Pancreas (tissue), 10 donors: ENCODE measurements around the gene C1orf115. TPM values are rescaled to one million over a fixed set of nuclear protein-coding genes. Genes with fewer than 3 reads are reported as not detected.

Experiments
- ATAC-seq, 4 donors: fragments of 200-7000 bp; cut with Tn5 transposase; one replicate each; pipeline versions ENCODE4 v1.8.0 to v1.9.1; 2020; ENCODE audit warnings: mild to moderate bottlenecking in 4 of 4, moderate library complexity in 4 of 4
- DNase-seq, 6 donors: peaks; one replicate each; pipeline ENCODE4 v3.0.0-alpha.2; 2020
- FAIRE-seq: peaks from 2 replicates; lab custom pipeline; 2012; peaks lifted over from hg19 to GRCh38; lab: Jason Lieb, UNC
- H3K27ac ChIP-seq, 4 donors: fragments of 200-600 bp; sonication (generic); 1 replicate in 3 of 4; 2 replicates in 1 of 4; pipeline versions ENCODE4 v1.5.0 to v1.8.0; 2020
- H3K27me3 ChIP-seq, 4 donors: fragments of 200-600 bp; one replicate each; pipeline ENCODE4 v1.8.0; 2021
- H3K36me3 ChIP-seq, 3 donors: fragments of 200-600 bp; sonication (generic) in 1 of 3; one replicate each; pipeline versions ENCODE4 v1.5.0 to v1.8.0; 2020 to 2021
- H3K4me1 ChIP-seq, 3 donors: fragments of 200-600 bp; one replicate each; pipeline ENCODE4 v1.8.0; 2021
- H3K4me3 ChIP-seq, 4 donors: fragments of 200-600 bp; sonication (generic) in 2 of 4; one replicate each; pipeline versions ENCODE4 v1.5.0 to v1.8.0; 2020 to 2021
- H3K9me3 ChIP-seq, 4 donors: fragments of 200-600 bp; one replicate each; pipeline ENCODE4 v1.8.0; 2021
- WGBS, 2 donors: extraction: QIAGEN DNeasy Blood & Tissue Kit; methylation state at CpG; one replicate each; pipeline ENCODE4 v1.1.7; 2013; 5-methylcytosine and 5-hydroxymethylcytosine counted together
- intact Hi-C, 3 donors: fragments of 100-400 bp; cut with DNase I; formaldehyde crosslinking; loops; one replicate each; pipeline versions ENCODE4 v1.11.1 to v1.14.2; 2022
- polyA plus RNA-seq, 2 donors: library from polyadenylated mRNA; stranded (reverse); fragments of 200-250 nt; gene quantifications; one replicate each; pipeline ENCODE4 v1.2.3, GENCODE V29; 2013
- total RNA-seq, 6 donors: library from RNA; stranded (reverse); fragmentation: NEBNext Ultra II Directional in 4 of 6; extraction: Animal tissue kit (Norgen Biotek cat#: 25700) in 4 of 6; gene quantifications; one replicate each; pipeline versions ENCODE4 v1.2.1 to v1.2.4, GENCODE V29; 2021 to 2023
- TF ChIP-seq, protein P1 (sequence below), 4 donors: fragments of 200-600 bp; sonication (generic) in 3 of 4; IDR thresholded peaks; one replicate each; pipeline versions ENCODE4 v1.5.0 to v1.8.0; 2021; ENCODE audit warnings: antibody characterized with exemption in 4 of 4
- donor health status: healthy with polysubstance abuse.
- donor health status: DM: no; HTN: no; CAD: no; lungs with moderate emphysema.
- donor health status: DM: no; HTN: no; CAD: no.
- donor health status: control.
- donor health status: control.
- donor health status: Bipolar disorder and iron deficiency.
- donor health status: DM: yes; HTN: yes; CAD: no.
- donor health status: DM: no; HTN: no; CAD: no.
- donor health status: DM: no; HTN: no; CAD: no.
- donor health status: DM: yes; HTN: yes; CAD: no.

The C1orf115 gene
- total and polyA plus RNA-seq, 8 donors, result 5.0 to 17.0 (median 7.4) TPM

DNA sequence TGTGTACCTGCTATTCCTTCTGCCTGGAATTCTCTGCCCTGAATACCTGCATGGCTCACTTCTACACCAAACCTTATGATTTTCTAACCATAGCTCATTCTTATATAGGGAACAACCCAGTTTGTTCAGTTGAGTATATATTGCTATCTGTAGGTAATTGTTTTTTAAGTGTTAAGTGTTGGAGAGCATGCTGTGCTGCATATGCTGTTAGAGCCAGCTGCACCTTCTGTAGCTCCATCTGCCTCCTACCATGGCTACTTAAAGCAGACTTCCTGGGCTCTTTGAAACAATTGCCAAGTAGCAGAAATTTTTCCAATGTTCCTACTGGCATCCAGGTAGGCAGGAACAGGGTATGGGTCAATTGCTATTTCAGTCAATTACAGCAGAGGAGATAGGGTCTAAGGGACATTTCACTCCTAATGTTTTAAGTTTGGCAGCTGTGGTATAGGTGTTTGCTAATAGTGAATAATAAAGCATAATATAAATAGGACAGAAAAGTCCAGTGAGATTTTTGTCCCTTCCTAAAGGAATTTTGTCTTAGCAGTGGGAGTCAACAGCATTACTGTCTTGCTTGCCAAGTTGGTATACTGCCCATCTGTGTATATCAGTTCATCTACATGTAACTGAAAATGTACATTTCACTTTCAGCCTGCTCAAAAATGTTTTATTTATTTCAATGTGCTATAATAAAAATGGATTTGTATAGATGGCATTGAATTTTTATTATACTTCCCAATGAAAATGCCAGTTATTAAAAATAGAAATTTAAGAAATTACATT is 34.0 kb upstream of the C1orf115 start:
- ATAC-seq (no peak), FAIRE-seq (no peak), DNase-seq (no peak)
- Histone ChIP-seq H3K4me1 (no peaks in the 10 kb centered on the region), H3K27me3 (no peaks in the 10 kb centered on the region), H3K27ac (no peak overlapping the region), H3K9me3 (no peaks in the 10 kb centered on the region), H3K4me3 (no peak overlapping the region), H3K36me3 (no peaks in the 10 kb centered on the region)
- TF ChIP-seq, protein P1, sequence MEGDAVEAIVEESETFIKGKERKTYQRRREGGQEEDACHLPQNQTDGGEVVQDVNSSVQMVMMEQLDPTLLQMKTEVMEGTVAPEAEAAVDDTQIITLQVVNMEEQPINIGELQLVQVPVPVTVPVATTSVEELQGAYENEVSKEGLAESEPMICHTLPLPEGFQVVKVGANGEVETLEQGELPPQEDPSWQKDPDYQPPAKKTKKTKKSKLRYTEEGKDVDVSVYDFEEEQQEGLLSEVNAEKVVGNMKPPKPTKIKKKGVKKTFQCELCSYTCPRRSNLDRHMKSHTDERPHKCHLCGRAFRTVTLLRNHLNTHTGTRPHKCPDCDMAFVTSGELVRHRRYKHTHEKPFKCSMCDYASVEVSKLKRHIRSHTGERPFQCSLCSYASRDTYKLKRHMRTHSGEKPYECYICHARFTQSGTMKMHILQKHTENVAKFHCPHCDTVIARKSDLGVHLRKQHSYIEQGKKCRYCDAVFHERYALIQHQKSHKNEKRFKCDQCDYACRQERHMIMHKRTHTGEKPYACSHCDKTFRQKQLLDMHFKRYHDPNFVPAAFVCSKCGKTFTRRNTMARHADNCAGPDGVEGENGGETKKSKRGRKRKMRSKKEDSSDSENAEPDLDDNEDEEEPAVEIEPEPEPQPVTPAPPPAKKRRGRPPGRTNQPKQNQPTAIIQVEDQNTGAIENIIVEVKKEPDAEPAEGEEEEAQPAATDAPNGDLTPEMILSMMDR (IDR thresholded peaks at IDR 0.05), result no peak
- intact Hi-C loops, result no loop called here

DNA sequence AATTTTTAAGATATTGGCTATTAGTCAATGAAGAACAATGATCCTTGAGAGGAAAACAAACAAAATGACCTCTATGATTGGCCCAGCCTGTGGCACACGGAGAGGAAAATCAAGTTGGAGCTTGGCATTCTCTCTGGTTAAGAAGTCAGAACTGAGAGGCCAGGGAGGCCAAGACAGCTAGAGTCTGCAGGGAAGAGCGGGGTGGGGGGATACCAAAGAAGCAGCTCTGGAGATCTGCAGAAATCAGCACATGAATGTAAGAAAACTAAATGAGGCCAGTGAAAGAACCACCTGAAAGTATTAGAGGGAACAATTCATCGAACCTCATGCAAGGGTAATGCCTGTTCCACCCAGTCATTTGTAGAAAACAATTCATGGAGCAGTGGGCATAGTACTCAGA is 23.8 kb upstream of the C1orf115 start:
- TF ChIP-seq, protein P1 (IDR thresholded peaks at IDR 0.05), result no peak
- ATAC-seq, result no peak
- no peak for FAIRE-seq
- Histone ChIP-seq H3K4me1 (no peaks in the 10 kb centered on the region), H3K36me3 (no peaks in the 10 kb centered on the region), H3K27ac (no peak overlapping the region), H3K27me3 (no peaks in the 10 kb centered on the region), H3K9me3 (no peaks in the 10 kb centered on the region), H3K4me3 (no peak overlapping the region)
- intact Hi-C loops, result no loop called here
- 68 to 74% methylated on average over 3 of the region's 3 CpGs for whole genome bisulfite sequencing, 2 donors
- DNase-seq, result no peak

DNA sequence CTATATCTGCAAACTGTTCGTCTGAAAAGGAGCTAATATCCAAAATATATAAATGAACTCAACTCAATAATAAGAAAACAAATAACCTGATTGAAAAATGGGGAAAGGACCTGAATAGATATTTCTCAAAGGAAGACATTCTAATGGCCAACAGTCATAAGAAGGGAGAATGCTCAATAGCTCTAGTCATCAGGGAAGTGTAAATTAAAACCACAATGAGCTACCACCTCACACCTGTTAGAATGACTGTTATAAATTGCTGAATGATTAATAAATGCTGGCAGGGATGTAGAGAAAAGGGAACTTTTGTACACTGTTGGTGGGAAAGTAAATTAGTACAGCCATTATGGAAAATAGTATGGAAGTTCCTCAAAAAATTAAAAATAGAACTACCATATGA is 21.2 kb upstream of the C1orf115 start:
- FAIRE-seq, result no peak
- no peak for DNase-seq
- TF ChIP-seq, protein P1 (IDR thresholded peaks at IDR 0.05), result no peak
- WGBS, 2 donors, result 61 to 76% methylated on average over 1 of the region's 1 CpG
- Histone ChIP-seq H3K27me3 (no peaks in the 10 kb centered on the region), H3K36me3 (no peaks in the 10 kb centered on the region), H3K27ac (no peak overlapping the region), H3K4me1 (no peaks in the 10 kb centered on the region), H3K4me3 (no peak overlapping the region), H3K9me3 (no peaks in the 10 kb centered on the region)
- intact Hi-C loops, result no loop called here
- no peak for ATAC-seq

DNA sequence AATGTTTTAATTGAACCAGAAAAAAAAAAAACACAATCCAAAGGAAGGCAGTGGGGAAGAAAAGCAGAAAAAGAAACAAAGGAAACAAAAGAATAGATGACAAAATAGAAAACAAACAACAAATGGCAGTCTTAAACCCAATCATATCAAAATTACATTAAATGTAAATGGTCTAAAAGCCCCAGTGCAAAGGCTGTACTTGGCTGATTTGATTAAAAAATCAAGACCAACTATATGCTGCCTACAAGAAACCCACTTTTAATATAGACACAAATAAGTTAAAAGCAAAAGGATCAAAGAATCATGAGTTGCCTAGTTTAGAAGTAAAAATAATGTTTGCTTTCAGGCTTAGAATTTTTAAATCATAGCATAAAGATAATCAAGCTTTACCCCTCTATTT is 19.8 kb upstream of the C1orf115 start:
- no peak for FAIRE-seq
- intact Hi-C loops, result no loop called here
- Histone ChIP-seq H3K9me3 (no peaks in the 10 kb centered on the region), H3K27ac (no peak overlapping the region), H3K27me3 (no peaks in the 10 kb centered on the region), H3K36me3 (no peaks in the 10 kb centered on the region), H3K4me3 (no peak overlapping the region), H3K4me1 (no peaks in the 10 kb centered on the region)
- no peak for DNase-seq
- TF ChIP-seq, protein P1 (IDR thresholded peaks at IDR 0.05), result no peak
- ATAC-seq, result no peak

DNA sequence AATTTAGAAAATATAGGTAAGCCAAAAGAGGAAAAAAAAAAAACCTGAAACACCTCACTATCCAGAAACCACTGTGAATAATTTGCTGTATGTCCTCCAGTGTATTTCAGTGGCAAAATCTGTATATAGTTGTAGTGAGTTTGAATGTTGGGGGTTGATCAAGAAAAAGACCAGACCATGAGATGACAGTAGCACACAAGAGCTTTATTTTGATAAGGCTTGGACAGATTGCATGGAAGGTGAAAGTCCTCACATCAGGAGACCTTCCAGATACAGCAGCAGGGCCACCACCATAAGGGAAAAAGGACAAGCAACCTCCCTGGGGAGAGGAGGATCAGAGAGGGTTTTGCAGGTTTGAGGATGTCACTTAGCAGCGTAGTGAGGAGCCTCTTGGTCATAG is 16.2 kb upstream of the C1orf115 start:
- no peaks in the 10 kb centered on the region for H3K4me1 ChIP-seq
- H3K27me3 ChIP-seq, result no peaks in the 10 kb centered on the region
- ATAC-seq (no peak), FAIRE-seq (no peak), DNase-seq (no peak)
- TF ChIP-seq, protein P1 (IDR thresholded peaks at IDR 0.05), result no peak
- intact Hi-C loops, result no loop called here
- no peak overlapping the region for H3K4me3 ChIP-seq
- H3K9me3 ChIP-seq, result no peaks in the 10 kb centered on the region
- no peak overlapping the region for H3K27ac ChIP-seq
- no peaks in the 10 kb centered on the region for H3K36me3 ChIP-seq
- 94 to 100% methylated on average over 1 of the region's 1 CpG for WGBS, 2 donors
